Sigmoid colon (tissue), 3 donors: ENCODE measurements around the gene ANKS1A.

Experiments used
- POLR2A ChIP-seq, 2 donors: fragments of 450-650 bp; IDR thresholded peaks; one replicate each; pipeline ENCODE4 v1.6.1; 2016; ENCODE audit warnings: antibody characterized with exemption in 2 of 2, mild to moderate bottlenecking in 2 of 2, moderate library complexity in 2 of 2
- TF ChIP-seq, protein P1 (sequence below), 4 experiments: fragments of 450-650 bp in 3 of 4; fragments of 200-600 bp in 1 of 4; IDR thresholded peaks; one replicate each; pipeline ENCODE4 v1.5.1; 2016 to 2019; ENCODE audit warnings: antibody characterized with exemption in 4 of 4, mild to moderate bottlenecking in 3 of 4, moderate library complexity in 2 of 4

DNA sequence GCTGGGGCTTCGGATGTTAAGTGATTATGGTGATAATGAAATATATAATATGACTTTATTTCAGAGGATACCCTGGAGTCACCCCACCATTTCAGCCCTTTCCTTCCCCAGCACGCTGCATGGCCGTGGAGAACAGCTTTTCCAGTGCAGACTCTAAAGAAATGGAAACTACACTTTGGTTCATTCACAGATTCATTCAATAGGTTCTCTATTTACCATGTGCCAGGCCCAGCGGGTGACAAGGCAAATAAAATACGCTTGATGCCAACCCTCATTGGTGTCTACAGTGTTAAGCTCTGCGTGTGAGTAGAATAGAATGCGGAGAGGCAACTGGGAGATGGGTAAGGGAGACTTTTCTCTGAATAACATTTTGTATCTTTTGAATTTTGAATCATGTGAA is 162.3 kb downstream of the ANKS1A start:
- TF ChIP-seq, protein P1, sequence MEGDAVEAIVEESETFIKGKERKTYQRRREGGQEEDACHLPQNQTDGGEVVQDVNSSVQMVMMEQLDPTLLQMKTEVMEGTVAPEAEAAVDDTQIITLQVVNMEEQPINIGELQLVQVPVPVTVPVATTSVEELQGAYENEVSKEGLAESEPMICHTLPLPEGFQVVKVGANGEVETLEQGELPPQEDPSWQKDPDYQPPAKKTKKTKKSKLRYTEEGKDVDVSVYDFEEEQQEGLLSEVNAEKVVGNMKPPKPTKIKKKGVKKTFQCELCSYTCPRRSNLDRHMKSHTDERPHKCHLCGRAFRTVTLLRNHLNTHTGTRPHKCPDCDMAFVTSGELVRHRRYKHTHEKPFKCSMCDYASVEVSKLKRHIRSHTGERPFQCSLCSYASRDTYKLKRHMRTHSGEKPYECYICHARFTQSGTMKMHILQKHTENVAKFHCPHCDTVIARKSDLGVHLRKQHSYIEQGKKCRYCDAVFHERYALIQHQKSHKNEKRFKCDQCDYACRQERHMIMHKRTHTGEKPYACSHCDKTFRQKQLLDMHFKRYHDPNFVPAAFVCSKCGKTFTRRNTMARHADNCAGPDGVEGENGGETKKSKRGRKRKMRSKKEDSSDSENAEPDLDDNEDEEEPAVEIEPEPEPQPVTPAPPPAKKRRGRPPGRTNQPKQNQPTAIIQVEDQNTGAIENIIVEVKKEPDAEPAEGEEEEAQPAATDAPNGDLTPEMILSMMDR (IDR thresholded peaks at IDR 0.05), result no peak
- TF ChIP-seq POLR2A (IDR thresholded peaks at IDR 0.05), result no peak
